Endothelial cell of hepatic sinusoid (primary cell): Measurements from ENCODE around the gene MAP3K15.

Experiments
- in situ Hi-C: cut with HindIII; loops from 2 replicates; pipeline ENCODE4 v1.10.0; 2017; ENCODE audit warnings: low sequenced_read_pairs

The MAP3K15 gene

GRCh38 chrX:19350941-19351384 lies 164.3 kb downstream of the MAP3K15 start:
- in situ Hi-C loops, result no loop called here

GRCh38 chrX:19349264-19349663 lies 166.0 kb downstream of the MAP3K15 start:
- in situ Hi-C loops, result loop anchor here (25.0 kb wide), 2 partner anchors 412 to 962 kb away; no protein-coding TSS in a partner anchor

GRCh38 chrX:19347916-19348315 lies 167.4 kb downstream of the MAP3K15 start:
- in situ Hi-C loops, result loop anchor here (25.0 kb wide), 2 partner anchors 411 to 961 kb away; no protein-coding TSS in a partner anchor

GRCh38 chrX:19344661-19345060 lies 170.6 kb downstream of the MAP3K15 start:
- in situ Hi-C loops, result loop anchor here (25.0 kb wide), 2 partner anchors 407 to 957 kb away; no protein-coding TSS in a partner anchor

GRCh38 chrX:19343535-19344408 lies 171.5 kb downstream of the MAP3K15 start, which contains the start of gene PDHA1:
TSS of gene PDHA1 (plus strand) at chrX:19343927. CDS start at chrX:19344038, 111 bp downstream.
- in situ Hi-C loops, result loop anchor here (25.0 kb wide), 2 partner anchors 406 to 956 kb away; no protein-coding TSS in a partner anchor

GRCh38 chrX:19343085-19343534 lies 172.2 kb downstream of the MAP3K15 start:
- in situ Hi-C loops, result loop anchor here (25.0 kb wide), 2 partner anchors 406 to 956 kb away; no protein-coding TSS in a partner anchor

- in situ Hi-C loops, result loop anchor here (25.0 kb wide), 2 partner anchors 405 to 955 kb away; no protein-coding TSS in a partner anchor
Observed at GRCh38 chrX:19342331-19342906, 172.9 kb downstream of the MAP3K15 start.

- in situ Hi-C loops, result loop anchor here (25.0 kb wide), 2 partner anchors 398 to 948 kb away; no protein-coding TSS in a partner anchor
Observed at GRCh38 chrX:19334945-19335626, 180.2 kb downstream of the MAP3K15 start.

- in situ Hi-C loops, result loop anchor here (25.0 kb wide), 2 partner anchors 396 to 946 kb away; no protein-coding TSS in a partner anchor
Observed at GRCh38 chrX:19332983-19333382, 182.3 kb downstream of the MAP3K15 start.

- in situ Hi-C loops, result loop anchor here (25.0 kb wide), 2 partner anchors 395 to 945 kb away; no protein-coding TSS in a partner anchor
Observed at GRCh38 chrX:19331831-19332230, 183.5 kb downstream of the MAP3K15 start.

GRCh38 chrX:19326567-19326966 lies 188.7 kb downstream of the MAP3K15 start:
- in situ Hi-C loops, result loop anchor here (25.0 kb wide), 2 partner anchors 389 to 939 kb away; no protein-coding TSS in a partner anchor
